K562 (cell line): ENCODE data around the gene ZDHHC8. TPM values are rescaled to one million over a fixed set of nuclear protein-coding genes. Genes with fewer than 3 reads are reported as not detected.
A peak's percentile ranks its signal among the peaks of the same experiment; 100 is the strongest.

ENCODE experiments used
- CHD4 ChIP-seq: fragments of 200-600 bp; sonication (generic); IDR thresholded peaks from 3 replicates; pipeline ENCODE4 v1.6.1; 2012; ENCODE audit warnings: low read depth, mild to moderate bottlenecking, mixed read lengths, low read length, inconsistent platforms; ENCODE audit not compliant: insufficient read depth, insufficient replicate concordance, poor library complexity, severe bottlenecking
- CREM ChIP-seq: IDR thresholded peaks from 2 replicates; pipeline ENCODE4 v1.6.1; 2014; ENCODE audit warnings: antibody characterized with exemption, low read depth
- CSDE1 ChIP-seq, 2 experiments: fragments of 450-650 bp; IDR thresholded peaks; 2 replicates each; pipeline ENCODE4 v1.6.1; 2016; ENCODE audit warnings: mild to moderate bottlenecking in 1 of 2
- GATAD2B ChIP-seq: fragments of 450-650 bp; IDR thresholded peaks from 2 replicates; pipeline ENCODE4 v1.6.1; 2017; ENCODE audit warnings: mild to moderate bottlenecking, borderline replicate concordance
- HDAC6 ChIP-seq: IDR thresholded peaks from 2 replicates; pipeline ENCODE4 v1.6.1; 2012; ENCODE audit warnings: low read depth, mild to moderate bottlenecking, control low read depth, inconsistent platforms, low read length, moderate library complexity
- KLF13 ChIP-seq: fragments of 450-650 bp; IDR thresholded peaks from 2 replicates; pipeline ENCODE4 v1.6.1; 2016; ENCODE audit warnings: missing genetic modification characterization, low read depth, mild to moderate bottlenecking, missing compliant biosample characterization, moderate library complexity, borderline replicate concordance
- MCM2 ChIP-seq: fragments of 450-650 bp; IDR thresholded peaks from 2 replicates; pipeline ENCODE4 v1.6.1; 2017; ENCODE audit warnings: low read depth, mild to moderate bottlenecking
- NCOA1 ChIP-seq: fragments of 450-650 bp; IDR thresholded peaks from 2 replicates; pipeline ENCODE4 v1.6.1; 2016; ENCODE audit warnings: low read depth
- NCOA4 ChIP-seq: fragments of 450-650 bp; IDR thresholded peaks from 2 replicates; pipeline ENCODE4 v1.6.1; 2018; ENCODE audit warnings: mild to moderate bottlenecking; ENCODE audit not compliant: partially characterized antibody
- NFIX ChIP-seq: fragments of 250-450 bp; sonication (Bioruptor Pico); IDR thresholded peaks from 2 replicates; pipeline ENCODE4 v1.4.0; 2020; ENCODE audit warnings: low read depth, mild to moderate bottlenecking, moderate library complexity
- PHF8 ChIP-seq: fragments of 200-600 bp; sonication (generic); IDR thresholded peaks from 2 replicates; pipeline ENCODE4 v1.6.1; 2012; ENCODE audit warnings: mixed run types, mild to moderate bottlenecking, inconsistent platforms, low read length, moderate library complexity, borderline replicate concordance
- RFX7 ChIP-seq: fragments of 250-450 bp; sonication (Bioruptor Pico); IDR thresholded peaks from 2 replicates; pipeline ENCODE4 v1.5.1; 2021; ENCODE audit warnings: mild to moderate bottlenecking
- ZNF124 ChIP-seq: sonication (generic); formaldehyde crosslinking; IDR thresholded peaks from 2 replicates; pipeline ENCODE4 v1.8.1; 2022; ENCODE audit warnings: missing genetic modification reagents
- polyA plus RNA-seq, 8 experiments: library from polyadenylated mRNA; depleted of rRNA in 4 of 8; stranded (reverse) in 5 of 8; unstranded in 3 of 8; fragments of >200 nt; fragmentation: Nextera tagmentation in 2 of 8; fragmentation: Illumina TruSeq in 1 of 8; extraction: Ambion mirVana in 2 of 8; extraction: Trizol in 1 of 8; gene quantifications; 2 replicates each; pipeline versions ENCODE4 v1.2.1 to v1.2.3, GENCODE V29; 2011 to 2014; ENCODE audit warnings: inconsistent platforms in 1 of 8, missing spikeins in 1 of 8
- total RNA-seq, 7 experiments: library from RNA; depleted of rRNA in 6 of 7; stranded (reverse); fragments of >200 nt in 6 of 7; fragmentation: Illumina TruSeq in 2 of 7; extraction: Trizol in 2 of 7; gene quantifications; 2 replicates each; pipeline versions ENCODE4 v1.2.1 to v1.2.3, GENCODE V29; 2011 to 2021; ENCODE audit warnings: low replicate concordance in 1 of 7
- TF ChIP-seq, protein P1 (sequence below): sonication (generic); formaldehyde crosslinking; IDR thresholded peaks from 2 replicates; pipeline ENCODE4 v1.8.1; 2022; ENCODE audit warnings: missing genetic modification reagents
- TF ChIP-seq, protein P2 (sequence below): fragments of 450-650 bp; IDR thresholded peaks from 2 replicates; pipeline ENCODE4 v1.7.0; 2016; ENCODE audit warnings: borderline replicate concordance
- TF ChIP-seq, protein P3 (sequence below), 3 experiments: fragments of 200-800 bp in 1 of 3; fragments of 250-450 bp in 1 of 3; fragments of 450-650 bp in 1 of 3; sonication (Bioruptor Pico) in 1 of 3; sonication (Bioruptor generic) in 1 of 3; formaldehyde crosslinking in 1 of 3; IDR thresholded peaks; 2 replicates each; pipeline versions ENCODE4 v1.6.1 to v1.8.0; 2016 to 2022; ENCODE audit warnings: mild to moderate bottlenecking in 2 of 3, missing genetic modification characterization in 2 of 3, missing compliant biosample characterization in 1 of 3, moderate library complexity in 1 of 3
- TF ChIP-seq, protein P4 (sequence below): fragments of 450-650 bp; formaldehyde crosslinking; IDR thresholded peaks from 2 replicates; pipeline ENCODE4 v1.4.0; 2022; ENCODE audit warnings: mild to moderate bottlenecking, moderate library complexity
- TF ChIP-seq, protein P5 (sequence below): fragments of 450-650 bp; IDR thresholded peaks from 2 replicates; pipeline ENCODE4 v1.6.1; 2016; ENCODE audit warnings: antibody characterized with exemption

Gene ZDHHC8
- total and polyA plus RNA-seq, 9 of the 15 experiments (the other 6 are each of a cell fraction or from before 2014, with no cell fraction given): 0.04 to 109 (median 16.4) TPM

DNA sequence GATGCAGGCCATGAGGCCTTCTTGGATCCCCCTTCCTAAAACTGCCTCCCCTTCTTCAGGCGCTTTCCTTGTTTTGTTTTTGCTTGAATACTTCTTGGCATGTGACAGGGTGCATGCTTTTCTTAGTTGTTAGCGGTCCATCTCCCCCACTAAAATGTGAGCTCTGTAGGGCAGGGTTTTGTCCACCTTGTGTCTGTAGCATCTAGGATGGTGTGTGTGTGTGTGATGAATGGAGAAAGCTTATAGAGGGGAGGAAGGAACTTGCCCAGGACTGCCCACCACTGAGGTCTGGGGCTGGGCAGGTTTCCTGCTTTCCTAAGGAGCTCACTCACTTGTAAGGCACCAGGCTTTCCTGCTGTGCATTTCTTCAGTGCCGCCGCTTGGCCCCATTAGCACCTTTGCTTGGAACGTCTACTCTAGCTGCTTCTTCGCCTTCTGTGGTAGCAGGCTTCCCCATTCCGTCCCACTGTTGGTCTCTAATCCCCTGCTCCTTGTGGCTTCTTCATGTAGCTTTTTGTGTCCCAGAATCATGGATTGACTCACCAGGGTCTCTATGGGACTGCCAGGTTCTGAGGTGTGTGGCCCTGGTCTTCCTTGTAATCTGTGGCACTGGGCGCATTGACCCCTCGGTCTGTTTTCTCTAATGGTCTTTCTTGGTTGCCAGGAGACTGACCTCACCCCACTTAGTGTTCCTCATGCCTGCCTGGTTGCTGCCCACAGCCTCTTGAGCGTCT is 48.3 kb upstream of the ZDHHC8 start (continued):
- TF ChIP-seq NCOA1 (no peak), CREM (no peak), NCOA4 (no peak), CSDE1 (IDR thresholded peaks at IDR 0.05) (no peak), PHF8 (no peak), GATAD2B (no peak), HDAC6 (no peak), RFX7 (CRISPR knock-in tag) (no peak), CHD4 (no peak), KLF13 (no peak), ZNF124 (no peak), MCM2 (no peak), NFIX (no peak)
- TF ChIP-seq, protein P1, sequence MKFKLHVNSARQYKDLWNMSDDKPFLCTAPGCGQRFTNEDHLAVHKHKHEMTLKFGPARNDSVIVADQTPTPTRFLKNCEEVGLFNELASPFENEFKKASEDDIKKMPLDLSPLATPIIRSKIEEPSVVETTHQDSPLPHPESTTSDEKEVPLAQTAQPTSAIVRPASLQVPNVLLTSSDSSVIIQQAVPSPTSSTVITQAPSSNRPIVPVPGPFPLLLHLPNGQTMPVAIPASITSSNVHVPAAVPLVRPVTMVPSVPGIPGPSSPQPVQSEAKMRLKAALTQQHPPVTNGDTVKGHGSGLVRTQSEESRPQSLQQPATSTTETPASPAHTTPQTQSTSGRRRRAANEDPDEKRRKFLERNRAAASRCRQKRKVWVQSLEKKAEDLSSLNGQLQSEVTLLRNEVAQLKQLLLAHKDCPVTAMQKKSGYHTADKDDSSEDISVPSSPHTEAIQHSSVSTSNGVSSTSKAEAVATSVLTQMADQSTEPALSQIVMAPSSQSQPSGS: no peak
- TF ChIP-seq, protein P2, sequence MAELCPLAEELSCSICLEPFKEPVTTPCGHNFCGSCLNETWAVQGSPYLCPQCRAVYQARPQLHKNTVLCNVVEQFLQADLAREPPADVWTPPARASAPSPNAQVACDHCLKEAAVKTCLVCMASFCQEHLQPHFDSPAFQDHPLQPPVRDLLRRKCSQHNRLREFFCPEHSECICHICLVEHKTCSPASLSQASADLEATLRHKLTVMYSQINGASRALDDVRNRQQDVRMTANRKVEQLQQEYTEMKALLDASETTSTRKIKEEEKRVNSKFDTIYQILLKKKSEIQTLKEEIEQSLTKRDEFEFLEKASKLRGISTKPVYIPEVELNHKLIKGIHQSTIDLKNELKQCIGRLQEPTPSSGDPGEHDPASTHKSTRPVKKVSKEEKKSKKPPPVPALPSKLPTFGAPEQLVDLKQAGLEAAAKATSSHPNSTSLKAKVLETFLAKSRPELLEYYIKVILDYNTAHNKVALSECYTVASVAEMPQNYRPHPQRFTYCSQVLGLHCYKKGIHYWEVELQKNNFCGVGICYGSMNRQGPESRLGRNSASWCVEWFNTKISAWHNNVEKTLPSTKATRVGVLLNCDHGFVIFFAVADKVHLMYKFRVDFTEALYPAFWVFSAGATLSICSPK: no peak
- TF ChIP-seq, protein P3, sequence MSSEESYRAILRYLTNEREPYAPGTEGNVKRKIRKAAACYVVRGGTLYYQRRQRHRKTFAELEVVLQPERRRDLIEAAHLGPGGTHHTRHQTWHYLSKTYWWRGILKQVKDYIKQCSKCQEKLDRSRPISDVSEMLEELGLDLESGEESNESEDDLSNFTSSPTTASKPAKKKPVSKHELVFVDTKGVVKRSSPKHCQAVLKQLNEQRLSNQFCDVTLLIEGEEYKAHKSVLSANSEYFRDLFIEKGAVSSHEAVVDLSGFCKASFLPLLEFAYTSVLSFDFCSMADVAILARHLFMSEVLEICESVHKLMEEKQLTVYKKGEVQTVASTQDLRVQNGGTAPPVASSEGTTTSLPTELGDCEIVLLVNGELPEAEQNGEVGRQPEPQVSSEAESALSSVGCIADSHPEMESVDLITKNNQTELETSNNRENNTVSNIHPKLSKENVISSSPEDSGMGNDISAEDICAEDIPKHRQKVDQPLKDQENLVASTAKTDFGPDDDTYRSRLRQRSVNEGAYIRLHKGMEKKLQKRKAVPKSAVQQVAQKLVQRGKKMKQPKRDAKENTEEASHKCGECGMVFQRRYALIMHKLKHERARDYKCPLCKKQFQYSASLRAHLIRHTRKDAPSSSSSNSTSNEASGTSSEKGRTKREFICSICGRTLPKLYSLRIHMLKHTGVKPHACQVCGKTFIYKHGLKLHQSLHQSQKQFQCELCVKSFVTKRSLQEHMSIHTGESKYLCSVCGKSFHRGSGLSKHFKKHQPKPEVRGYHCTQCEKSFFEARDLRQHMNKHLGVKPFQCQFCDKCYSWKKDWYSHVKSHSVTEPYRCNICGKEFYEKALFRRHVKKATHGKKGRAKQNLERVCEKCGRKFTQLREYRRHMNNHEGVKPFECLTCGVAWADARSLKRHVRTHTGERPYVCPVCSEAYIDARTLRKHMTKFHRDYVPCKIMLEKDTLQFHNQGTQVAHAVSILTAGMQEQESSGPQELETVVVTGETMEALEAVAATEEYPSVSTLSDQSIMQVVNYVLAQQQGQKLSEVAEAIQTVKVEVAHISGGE (CRISPR knock-in tag; IDR thresholded peaks at IDR 0.05): peak in 1 of 3 experiments; percentile 10; a peak in 1 of 6 replicates
- TF ChIP-seq, protein P4, sequence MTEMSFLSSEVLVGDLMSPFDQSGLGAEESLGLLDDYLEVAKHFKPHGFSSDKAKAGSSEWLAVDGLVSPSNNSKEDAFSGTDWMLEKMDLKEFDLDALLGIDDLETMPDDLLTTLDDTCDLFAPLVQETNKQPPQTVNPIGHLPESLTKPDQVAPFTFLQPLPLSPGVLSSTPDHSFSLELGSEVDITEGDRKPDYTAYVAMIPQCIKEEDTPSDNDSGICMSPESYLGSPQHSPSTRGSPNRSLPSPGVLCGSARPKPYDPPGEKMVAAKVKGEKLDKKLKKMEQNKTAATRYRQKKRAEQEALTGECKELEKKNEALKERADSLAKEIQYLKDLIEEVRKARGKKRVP: no peak
- TF ChIP-seq, protein P5, sequence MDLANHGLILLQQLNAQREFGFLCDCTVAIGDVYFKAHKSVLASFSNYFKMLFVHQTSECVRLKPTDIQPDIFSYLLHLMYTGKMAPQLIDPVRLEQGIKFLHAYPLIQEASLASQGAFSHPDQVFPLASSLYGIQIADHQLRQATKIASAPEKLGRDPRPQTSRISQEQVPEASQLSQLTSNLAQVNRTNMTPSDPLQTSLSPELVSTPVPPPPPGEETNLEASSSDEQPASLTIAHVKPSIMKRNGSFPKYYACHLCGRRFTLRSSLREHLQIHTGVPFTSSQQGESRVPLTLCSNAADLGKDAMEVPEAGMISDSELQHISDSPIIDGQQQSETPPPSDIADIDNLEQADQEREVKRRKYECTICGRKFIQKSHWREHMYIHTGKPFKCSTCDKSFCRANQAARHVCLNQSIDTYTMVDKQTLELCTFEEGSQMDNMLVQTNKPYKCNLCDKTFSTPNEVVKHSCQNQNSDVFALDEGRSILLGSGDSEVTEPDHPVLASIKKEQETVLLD: no peak
